Lower lobe of right lung (tissue), 2 donors: Measurements from ENCODE around the gene ZSWIM9. TPM values are rescaled to one million over a fixed set of nuclear protein-coding genes. Genes with fewer than 3 reads are reported as not detected.

Experiments
- ATAC-seq, 2 donors: fragments of 200-7000 bp; cut with Tn5 transposase; one replicate each; pipeline ENCODE4 v1.9.1; 2020 to 2022; ENCODE audit warnings: mild to moderate bottlenecking in 2 of 2, moderate library complexity in 2 of 2
- DNase-seq: peaks from one replicate; pipeline ENCODE4 v3.0.0-alpha.2; 2020
- H3K27ac ChIP-seq: fragments of 200-600 bp; one replicate; pipeline ENCODE4 v1.8.0; 2022
- H3K27me3 ChIP-seq: fragments of 200-600 bp; one replicate; pipeline ENCODE4 v1.8.0; 2022; ENCODE audit warnings: low read depth
- H3K36me3 ChIP-seq: fragments of 200-600 bp; one replicate; pipeline ENCODE4 v1.8.0; 2022; ENCODE audit warnings: mild to moderate bottlenecking
- H3K4me1 ChIP-seq: fragments of 200-600 bp; one replicate; pipeline ENCODE4 v1.8.0; 2022
- H3K4me3 ChIP-seq: fragments of 200-600 bp; one replicate; pipeline ENCODE4 v1.8.0; 2022; ENCODE audit warnings: mild to moderate bottlenecking
- H3K9me3 ChIP-seq: fragments of 200-600 bp; one replicate; pipeline ENCODE4 v1.8.0; 2022
- intact Hi-C: fragments of 100-400 bp; cut with DNase I; formaldehyde crosslinking; loops from one replicate; pipeline ENCODE4 v1.11.0; 2022
- total RNA-seq: library from RNA; stranded (reverse); fragmentation: NEBNext Ultra II Directional; extraction: Animal tissue kit (Norgen Biotek cat#: 25700); gene quantifications from one replicate; pipeline ENCODE4 v1.2.1, GENCODE V29; 2021
- TF ChIP-seq, protein P1 (sequence below): fragments of 200-600 bp; IDR thresholded peaks from one replicate; pipeline ENCODE4 v1.8.0; 2022; ENCODE audit warnings: antibody characterized with exemption, mild to moderate bottlenecking
- donor health status: DM: no; HTN: yes; CAD: no; lungs with severe emphysema.

Gene ZSWIM9
- total RNA-seq, 1 donor from 2014 or later = 7.7 TPM

DNA sequence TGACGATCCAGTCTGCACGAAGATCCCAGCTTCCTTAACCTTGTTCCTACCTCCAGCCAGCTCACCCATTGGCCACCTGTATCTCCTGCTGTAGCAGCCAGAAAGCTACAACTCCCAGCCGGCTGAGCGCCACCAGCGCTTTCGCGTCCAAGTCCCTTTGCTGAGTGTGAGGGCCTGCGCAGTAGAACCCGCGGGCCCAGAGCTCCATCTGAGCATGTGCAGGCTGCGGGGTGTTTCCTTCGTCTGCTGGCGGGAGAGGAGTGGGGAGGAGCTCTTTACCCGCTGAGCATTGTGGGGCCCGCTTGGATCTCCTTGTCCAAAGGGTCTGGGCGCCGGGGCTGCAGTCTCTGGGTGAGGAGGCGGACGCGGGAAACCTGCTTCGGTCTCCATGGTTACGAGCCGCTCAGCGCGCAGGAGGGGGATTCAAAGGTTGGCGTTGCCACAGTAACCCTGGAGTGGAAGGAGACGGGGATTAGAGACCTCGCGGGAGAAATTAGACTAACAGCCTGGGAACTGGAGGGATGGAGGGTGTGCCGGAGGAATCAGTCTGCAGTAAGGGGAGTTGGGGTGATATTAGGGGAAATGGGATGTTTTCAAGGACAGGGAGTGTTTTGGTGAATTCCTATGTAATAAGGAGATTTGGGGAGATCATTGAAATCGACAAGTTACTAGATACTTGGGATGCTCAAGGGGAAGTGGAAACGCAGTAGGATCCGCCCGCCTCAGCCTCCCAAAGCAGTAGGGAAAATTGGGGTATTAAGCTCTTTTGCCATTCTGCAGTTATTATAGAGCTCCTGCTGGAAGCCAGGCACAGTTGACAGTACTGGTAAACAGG, 33.5 kb downstream of the ZSWIM9 start:
- Histone ChIP-seq H3K27ac (peak overlapping the region; percentile 80), H3K9me3 (no peaks in the 10 kb centered on the region)
- intact Hi-C loops = no loop called here

DNA sequence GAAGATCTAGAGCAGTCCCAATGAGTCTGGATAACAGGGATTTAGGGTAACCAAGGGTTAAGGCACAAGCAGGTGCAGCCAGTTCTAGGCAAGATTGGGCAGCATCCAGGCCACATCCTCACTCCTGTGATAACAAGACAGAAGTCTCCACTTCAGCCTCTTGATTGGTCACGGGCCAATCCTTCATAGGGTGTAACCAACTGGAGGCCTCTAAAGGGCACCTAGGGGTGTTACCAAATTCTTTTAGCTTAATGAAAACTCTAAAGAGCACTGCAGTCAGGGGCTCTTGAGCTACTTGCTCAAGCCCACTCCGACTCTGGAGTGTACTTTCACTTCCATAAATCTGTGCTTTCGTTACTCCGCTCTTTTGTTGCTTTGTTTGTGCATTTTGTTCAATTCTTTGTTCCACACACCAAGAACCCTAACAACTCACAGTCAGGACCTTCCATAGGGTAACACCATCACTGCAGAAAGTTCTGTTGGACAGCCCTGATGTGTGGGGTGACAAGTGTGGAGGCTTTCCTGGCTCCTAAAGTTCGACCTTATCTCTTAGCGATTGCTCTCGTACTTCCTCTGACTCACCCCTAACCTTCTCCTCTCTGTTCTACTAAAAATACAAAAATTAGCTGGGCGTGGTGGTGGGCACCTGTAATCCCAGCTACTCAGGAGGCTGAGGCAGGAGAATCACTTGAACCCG, 36.1 kb downstream of the ZSWIM9 start:
- H3K4me3 ChIP-seq = no peak overlapping the region
- no peaks in the 10 kb centered on the region for H3K27me3 ChIP-seq
- peak; percentile 59 to 60 for ATAC-seq
- DNase-seq = peak; percentile 80
- intact Hi-C loops = no loop called here
- peak overlapping the region; percentile 63 for H3K27ac ChIP-seq
- TF ChIP-seq, protein P1, sequence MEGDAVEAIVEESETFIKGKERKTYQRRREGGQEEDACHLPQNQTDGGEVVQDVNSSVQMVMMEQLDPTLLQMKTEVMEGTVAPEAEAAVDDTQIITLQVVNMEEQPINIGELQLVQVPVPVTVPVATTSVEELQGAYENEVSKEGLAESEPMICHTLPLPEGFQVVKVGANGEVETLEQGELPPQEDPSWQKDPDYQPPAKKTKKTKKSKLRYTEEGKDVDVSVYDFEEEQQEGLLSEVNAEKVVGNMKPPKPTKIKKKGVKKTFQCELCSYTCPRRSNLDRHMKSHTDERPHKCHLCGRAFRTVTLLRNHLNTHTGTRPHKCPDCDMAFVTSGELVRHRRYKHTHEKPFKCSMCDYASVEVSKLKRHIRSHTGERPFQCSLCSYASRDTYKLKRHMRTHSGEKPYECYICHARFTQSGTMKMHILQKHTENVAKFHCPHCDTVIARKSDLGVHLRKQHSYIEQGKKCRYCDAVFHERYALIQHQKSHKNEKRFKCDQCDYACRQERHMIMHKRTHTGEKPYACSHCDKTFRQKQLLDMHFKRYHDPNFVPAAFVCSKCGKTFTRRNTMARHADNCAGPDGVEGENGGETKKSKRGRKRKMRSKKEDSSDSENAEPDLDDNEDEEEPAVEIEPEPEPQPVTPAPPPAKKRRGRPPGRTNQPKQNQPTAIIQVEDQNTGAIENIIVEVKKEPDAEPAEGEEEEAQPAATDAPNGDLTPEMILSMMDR = no peak
- peaks cover 23% of the 10 kb centered on the region for H3K4me1 ChIP-seq
- peaks cover 10% of the 10 kb centered on the region for H3K36me3 ChIP-seq
- no peaks in the 10 kb centered on the region for H3K9me3 ChIP-seq

More for the DNA sequence above, 33.5 kb downstream of the ZSWIM9 start:
- Histone ChIP-seq H3K36me3 (no peaks in the 10 kb centered on the region), H3K27me3 (no peaks in the 10 kb centered on the region), H3K4me3 (peak overlapping the region; percentile 75), H3K4me1 (peaks cover 23% of the 10 kb centered on the region)
- peak; percentile 99 for ATAC-seq
- peak; percentile 94 for DNase-seq
- TF ChIP-seq, protein P1 = no peak

- intact Hi-C loops = no loop called here
- no peak for DNase-seq
Observed at GRCh38 chr19:48210005-48210404, 39.5 kb downstream of the ZSWIM9 start.

DNA sequence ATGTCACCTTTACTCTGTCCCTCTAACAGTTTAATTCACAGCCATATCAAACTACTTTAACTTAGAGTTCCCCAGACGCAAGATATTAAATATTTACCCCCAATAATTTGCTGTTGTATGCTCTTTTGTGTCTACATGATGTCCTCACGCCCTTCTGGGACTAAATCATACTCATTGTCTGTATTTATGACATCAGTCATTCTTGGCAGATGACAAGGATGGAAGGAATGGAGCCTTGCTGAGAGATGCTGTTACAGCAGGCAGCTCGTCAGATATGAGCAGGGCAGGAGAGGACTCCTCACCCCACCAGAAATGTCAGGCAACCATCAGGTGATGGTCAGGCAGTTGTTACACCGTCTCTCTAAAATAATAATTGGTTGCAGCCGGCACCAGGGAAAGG, 43.5 kb downstream of the ZSWIM9 start:
- Histone ChIP-seq H3K4me3 (no peak overlapping the region), H3K27ac (no peak overlapping the region), H3K4me1 (no peaks in the 10 kb centered on the region), H3K9me3 (no peaks in the 10 kb centered on the region), H3K27me3 (no peaks in the 10 kb centered on the region), H3K36me3 (peaks cover 81% of the 10 kb centered on the region)
- DNase-seq = no peak
- ATAC-seq = no peak
- TF ChIP-seq, protein P1 = no peak
- intact Hi-C loops = no loop called here

More at GRCh38 chr19:48210005-48210404, 39.5 kb downstream of the ZSWIM9 start:
- Histone ChIP-seq H3K4me1 (peaks cover 8% of the 10 kb centered on the region), H3K27me3 (no peaks in the 10 kb centered on the region), H3K36me3 (peaks cover 42% of the 10 kb centered on the region), H3K9me3 (no peaks in the 10 kb centered on the region), H3K4me3 (no peak overlapping the region), H3K27ac (no peak overlapping the region)
- TF ChIP-seq, protein P1 = no peak
- ATAC-seq = no peak

GRCh38 chr19:48216933-48217332, 46.5 kb downstream of the ZSWIM9 start:
- Histone ChIP-seq H3K4me1 (no peaks in the 10 kb centered on the region), H3K9me3 (no peaks in the 10 kb centered on the region), H3K4me3 (no peak overlapping the region), H3K36me3 (peaks cover 91% of the 10 kb centered on the region), H3K27ac (no peak overlapping the region), H3K27me3 (no peaks in the 10 kb centered on the region)
- TF ChIP-seq, protein P1 = no peak
- intact Hi-C loops = no loop called here
- DNase-seq (no peak), ATAC-seq (no peak)
